GM12873 (cell line): Measurements from ENCODE around the gene RASSF5.

Experiments
- TF ChIP-seq, protein P1 (sequence below): IDR thresholded peaks from 2 replicates; pipeline ENCODE4 v1.5.1; 2012; ENCODE audit warnings: low read depth, mild to moderate bottlenecking, moderate library complexity, low read length, control low read depth; ENCODE audit not compliant: insufficient read depth; ENCODE audit errors: missing control alignments

The RASSF5 gene

DNA sequence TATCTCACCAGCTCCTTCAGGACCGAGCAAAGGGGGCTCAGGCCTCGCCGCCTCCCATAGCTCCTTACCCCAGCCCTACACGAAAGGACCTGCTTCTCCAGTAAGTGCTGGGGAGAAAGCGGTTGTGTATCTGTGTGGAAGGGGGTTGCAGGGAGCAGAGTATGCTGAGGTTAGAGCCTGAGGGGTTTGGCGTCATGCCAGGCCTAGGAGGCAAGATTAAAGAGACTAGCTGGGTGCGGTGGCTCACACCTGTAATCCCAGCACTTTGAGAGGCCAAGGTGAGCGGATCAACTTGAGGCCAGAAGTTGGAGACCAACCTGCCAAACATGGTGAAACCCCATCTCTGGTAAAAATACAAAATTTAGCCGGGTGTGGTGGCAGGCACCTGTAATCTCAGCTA, 14.1 kb upstream of the RASSF5 start:
- TF ChIP-seq, protein P1, sequence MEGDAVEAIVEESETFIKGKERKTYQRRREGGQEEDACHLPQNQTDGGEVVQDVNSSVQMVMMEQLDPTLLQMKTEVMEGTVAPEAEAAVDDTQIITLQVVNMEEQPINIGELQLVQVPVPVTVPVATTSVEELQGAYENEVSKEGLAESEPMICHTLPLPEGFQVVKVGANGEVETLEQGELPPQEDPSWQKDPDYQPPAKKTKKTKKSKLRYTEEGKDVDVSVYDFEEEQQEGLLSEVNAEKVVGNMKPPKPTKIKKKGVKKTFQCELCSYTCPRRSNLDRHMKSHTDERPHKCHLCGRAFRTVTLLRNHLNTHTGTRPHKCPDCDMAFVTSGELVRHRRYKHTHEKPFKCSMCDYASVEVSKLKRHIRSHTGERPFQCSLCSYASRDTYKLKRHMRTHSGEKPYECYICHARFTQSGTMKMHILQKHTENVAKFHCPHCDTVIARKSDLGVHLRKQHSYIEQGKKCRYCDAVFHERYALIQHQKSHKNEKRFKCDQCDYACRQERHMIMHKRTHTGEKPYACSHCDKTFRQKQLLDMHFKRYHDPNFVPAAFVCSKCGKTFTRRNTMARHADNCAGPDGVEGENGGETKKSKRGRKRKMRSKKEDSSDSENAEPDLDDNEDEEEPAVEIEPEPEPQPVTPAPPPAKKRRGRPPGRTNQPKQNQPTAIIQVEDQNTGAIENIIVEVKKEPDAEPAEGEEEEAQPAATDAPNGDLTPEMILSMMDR, result no peak

DNA sequence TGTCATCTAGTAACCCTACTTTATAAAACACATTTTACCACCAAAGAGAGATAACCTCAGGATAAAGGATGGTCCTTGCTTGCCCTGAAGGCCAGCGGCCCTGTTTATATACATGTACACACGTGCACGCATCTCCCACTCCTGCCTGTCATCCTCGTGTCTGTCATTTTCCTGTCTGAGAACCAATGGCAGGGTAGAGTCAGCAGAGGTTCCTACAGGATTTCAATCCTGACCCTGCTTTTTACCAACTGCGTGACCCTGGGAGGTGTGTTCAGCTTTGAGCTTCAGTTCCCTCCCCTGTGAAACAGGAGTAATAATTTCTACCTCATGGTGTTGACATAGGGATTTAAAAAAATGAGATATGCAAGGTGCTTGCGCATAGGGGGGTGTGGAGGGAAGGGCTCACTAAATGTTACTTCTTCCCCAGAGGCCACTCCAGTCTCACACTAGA, 12.3 kb upstream of the RASSF5 start:
- TF ChIP-seq, protein P1, result no peak

DNA sequence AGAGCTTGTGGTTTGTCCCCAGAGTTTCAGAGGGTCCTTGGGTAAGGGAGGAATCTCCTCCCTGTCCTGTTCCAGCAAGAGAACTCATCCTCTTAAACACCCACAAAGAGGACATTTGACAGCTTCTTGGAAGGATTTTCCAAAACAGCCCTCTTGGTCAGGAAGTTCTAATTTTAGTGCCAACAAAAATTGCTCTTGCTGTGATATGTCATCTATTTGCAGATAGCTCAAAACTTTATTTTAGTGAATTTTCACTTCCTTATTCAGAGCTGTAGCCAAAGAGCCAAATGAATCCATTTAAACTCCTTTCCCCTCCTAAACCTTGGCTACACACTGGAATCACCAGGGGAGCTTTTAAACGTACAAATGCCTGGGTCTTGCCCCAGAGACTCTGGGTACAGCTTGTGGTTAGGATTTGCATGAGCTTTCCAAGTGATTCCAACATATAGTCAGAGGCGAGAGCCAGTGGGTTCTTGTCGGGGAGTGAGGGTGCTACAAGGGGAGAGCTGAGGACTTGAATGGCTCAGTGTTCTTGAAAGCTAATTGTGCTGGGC, 11.8 kb upstream of the RASSF5 start:
- TF ChIP-seq, protein P1, result no peak

DNA sequence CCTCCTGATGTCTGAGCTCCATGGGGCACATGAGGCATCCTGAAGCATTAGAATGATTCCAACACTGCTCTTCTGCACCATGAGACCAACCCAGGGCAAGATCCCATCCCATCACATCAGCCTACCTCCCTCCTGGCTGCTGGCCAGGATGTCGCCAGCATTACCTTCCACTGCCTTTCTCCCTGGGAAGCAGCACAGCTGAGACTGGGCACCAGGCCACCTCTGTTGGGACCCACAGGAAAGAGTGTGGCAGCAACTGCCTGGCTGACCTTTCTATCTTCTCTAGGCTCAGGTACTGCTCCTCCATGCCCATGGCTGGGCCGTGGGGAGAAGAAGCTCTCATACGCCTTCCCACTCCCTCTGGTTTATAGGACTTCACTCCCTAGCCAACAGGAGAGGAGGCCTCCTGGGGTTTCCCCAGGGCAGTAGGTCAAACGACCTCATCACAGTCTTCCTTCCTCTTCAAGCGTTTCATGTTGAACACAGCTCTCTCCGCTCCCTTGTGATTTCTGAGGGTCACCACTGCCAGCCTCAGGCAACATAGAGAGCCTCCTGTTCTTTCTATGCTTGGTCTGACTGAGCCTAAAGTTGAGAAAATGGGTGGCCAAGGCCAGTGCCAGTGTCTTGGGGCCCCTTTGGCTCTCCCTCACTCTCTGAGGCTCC, 11.1 kb upstream of the RASSF5 start:
- TF ChIP-seq, protein P1, result no peak

DNA sequence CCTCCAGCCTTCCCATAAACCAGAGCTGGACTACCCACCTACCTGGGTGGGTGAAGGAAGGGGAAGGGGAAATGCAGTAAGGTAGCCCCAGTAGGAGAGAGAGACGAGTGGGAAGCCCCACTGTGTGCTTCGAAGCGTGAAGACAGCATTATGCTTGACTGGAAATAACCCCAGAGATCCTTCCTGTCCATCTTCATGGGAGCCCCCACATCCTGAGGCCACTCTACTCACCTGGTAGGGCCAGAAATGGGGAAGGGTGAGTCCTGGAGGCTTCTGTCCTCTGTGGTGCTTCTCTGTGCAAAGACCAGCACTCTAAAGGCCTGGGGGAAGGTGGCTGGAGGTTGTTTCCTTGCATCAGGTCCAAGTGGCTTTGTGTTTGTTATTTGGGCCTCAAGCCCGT, 10.0 kb upstream of the RASSF5 start:
- TF ChIP-seq, protein P1, result no peak

DNA sequence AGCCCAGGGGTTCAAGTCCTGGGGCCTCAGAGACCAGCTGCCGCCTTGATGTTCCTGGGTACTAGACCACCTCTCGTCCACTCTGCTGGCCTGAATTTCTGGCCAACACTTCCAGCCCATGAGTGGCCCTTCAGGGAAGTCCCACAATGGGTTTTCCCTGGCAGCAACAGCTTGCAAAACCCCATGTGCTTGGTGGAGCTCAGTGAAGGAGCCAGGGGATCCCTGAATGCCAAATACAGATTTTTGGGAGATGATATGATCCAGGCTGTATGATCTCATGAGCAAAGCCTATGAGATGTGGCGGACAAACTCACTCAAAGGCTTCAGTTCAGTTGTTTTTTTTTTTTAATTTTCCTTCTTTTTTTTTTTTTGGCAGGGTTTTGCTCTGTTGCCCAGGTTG, 9.6 kb upstream of the RASSF5 start:
- TF ChIP-seq, protein P1, result no peak

DNA sequence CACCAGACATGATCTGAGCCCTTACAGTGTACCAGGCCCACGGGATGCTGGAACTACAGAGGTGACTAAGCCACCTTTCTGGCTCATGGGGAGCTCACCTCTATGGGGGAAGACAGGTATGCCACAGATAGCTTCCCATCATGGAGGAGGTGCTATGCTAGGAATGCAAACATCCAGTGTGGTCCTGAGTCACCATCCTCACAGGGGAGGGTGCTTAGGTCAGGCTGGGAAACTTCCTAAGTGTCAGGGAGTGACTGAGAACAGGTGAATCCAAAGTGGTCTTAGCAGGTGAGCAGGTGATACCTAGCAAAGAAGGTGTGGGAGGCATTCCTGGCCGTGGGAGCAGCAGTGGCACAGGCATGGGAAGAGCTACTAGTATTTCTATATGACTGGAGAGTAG, 8.6 kb upstream of the RASSF5 start:
- TF ChIP-seq, protein P1, result no peak
